Stimulated activated naive CD8-positive, alpha-beta T cell treated with anti-CD3 and anti-CD28 coated beads, Interleukin-15, amount 100 ng/mL, for 72 hours (primary cell): ENCODE data around the gene KRT27.

Source experiments
- ATAC-seq: fragments of 150-1000 bp; cut with Tn5 transposase; 2 replicates; pipeline ENCODE4 v1.10.0; 2021; ENCODE audit warnings: mild to moderate bottlenecking, moderate library complexity
- DNase-seq, 2 donors: peaks; one replicate each; pipeline ENCODE4 v3.0.0; 2021 to 2022
- H3K27ac Mint-ChIP-seq, 2 donors: one replicate each; pipeline ENCODE4 v1.8.0; 2022; ENCODE audit warnings: mild to moderate bottlenecking in 2 of 2, mixed read lengths in 2 of 2, moderate library complexity in 2 of 2
- H3K27me3 Mint-ChIP-seq: one replicate; pipeline ENCODE4 v1.8.0; 2022; ENCODE audit warnings: mixed read lengths
- H3K4me1 Mint-ChIP-seq: one replicate; pipeline ENCODE4 v1.8.0; 2022; ENCODE audit warnings: mild to moderate bottlenecking, mixed read lengths
- H3K4me3 Mint-ChIP-seq, 2 donors: one replicate each; pipeline ENCODE4 v1.8.0; 2022; ENCODE audit warnings: mild to moderate bottlenecking in 2 of 2, mixed read lengths in 2 of 2, moderate library complexity in 1 of 2
- H3K9me3 Mint-ChIP-seq, 2 donors: one replicate each; pipeline ENCODE4 v1.8.0; 2022; ENCODE audit warnings: mixed read lengths in 2 of 2

KRT27 gene

DNA sequence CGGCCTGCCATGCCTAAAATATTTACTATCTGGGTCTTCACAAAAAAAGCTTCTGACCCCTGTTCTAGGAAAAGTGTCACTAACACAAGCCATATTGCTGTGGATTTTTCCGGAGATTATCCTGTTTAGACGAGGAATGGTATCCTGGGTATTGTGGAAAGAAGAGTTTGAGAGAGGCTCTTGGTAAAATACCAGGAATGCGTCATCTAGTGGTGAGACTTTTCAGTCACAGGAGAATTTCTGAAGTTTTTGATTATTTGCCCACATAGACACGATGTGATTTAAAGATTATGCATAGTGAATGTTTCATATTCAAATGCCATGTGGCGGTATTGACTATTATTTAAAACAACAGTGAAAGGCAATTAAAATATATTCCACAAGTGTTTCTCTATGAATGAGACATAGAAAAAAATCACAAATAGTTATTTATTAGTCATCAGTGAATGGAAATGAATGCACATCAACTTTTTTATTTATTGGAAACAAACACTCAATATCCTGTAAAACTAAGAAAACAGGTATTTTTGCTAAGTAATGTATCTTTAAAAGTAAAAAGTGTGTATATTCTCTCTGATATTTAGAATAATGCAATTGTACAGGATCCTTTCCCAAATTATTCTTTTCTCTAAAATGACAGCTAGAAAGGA is 9.6 kb upstream of the KRT27 start:
- Mint-ChIP-seq H3K9me3 (no peaks in the 10 kb centered on the region), H3K4me3 (no peak overlapping the region), H3K4me1 (no peaks in the 10 kb centered on the region), H3K27ac (no peak overlapping the region), H3K27me3 (peaks cover 33% of the 10 kb centered on the region)
- no peak for DNase-seq
- no peak for ATAC-seq

DNA sequence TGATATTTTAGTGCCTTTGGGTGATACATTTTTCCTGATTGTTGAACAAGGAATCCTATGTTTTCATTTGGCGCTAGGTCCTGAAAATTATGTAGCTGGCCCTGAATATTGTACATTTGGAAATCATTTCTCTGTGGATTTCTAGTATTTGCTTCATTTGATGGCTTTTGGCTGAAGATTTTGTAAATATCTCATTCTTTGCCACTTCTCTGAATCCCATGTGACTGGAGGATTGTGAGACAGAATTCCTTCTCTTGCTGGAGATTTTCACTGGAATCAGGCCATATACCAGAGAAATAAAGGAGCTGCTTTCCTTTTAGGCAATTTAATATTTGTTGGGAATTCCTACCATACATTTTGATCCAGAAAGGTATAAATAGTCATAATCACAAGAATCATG is 8.8 kb upstream of the KRT27 start:
- H3K9me3 Mint-ChIP-seq, result no peaks in the 10 kb centered on the region
- H3K27me3 Mint-ChIP-seq, result peaks cover 25% of the 10 kb centered on the region
- H3K27ac Mint-ChIP-seq, result no peak overlapping the region
- no peaks in the 10 kb centered on the region for H3K4me1 Mint-ChIP-seq
- no peak for DNase-seq
- H3K4me3 Mint-ChIP-seq, result no peak overlapping the region
- ATAC-seq, result no peak

DNA sequence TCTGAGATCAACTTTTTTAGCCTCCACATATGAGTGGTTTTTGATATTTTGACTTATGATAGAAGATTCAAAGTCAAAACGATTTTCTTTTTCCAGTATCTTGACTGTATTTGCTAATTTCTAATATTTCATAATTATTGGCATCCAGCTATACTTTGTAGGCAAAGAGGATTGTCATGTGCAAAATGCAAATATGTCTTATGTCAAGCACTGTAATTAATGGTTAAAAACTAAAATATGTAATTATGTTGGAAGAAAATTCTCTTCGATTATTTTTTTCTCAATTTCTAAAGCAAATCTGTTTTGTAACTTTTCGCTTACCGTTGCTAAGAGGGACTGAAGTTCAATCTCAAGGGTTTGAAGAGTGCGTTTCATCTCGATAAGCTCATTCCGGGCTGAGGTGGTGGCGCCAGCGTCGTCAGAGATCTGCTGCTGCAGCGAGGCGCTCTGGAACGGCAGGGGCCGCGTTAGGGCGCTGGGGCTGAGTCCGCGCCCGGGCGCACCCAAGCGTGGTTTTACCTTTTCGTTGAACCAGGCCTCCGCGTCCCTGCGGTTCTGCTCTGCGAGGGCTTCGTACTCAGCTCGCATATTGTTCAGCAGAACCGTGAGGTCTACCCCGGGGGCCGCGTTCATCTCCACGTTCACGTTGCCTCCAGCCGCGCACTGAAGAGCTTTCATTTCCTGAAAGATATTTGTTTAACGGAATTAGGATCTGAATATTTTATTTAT is 3.0 kb downstream of the KRT27 start:
- Mint-ChIP-seq H3K4me3 (peak overlapping the region; percentile 63 to 69), H3K4me1 (peaks cover 6% of the 10 kb centered on the region), H3K27me3 (peaks cover 47% of the 10 kb centered on the region), H3K9me3 (no peaks in the 10 kb centered on the region), H3K27ac (no peak overlapping the region)
- DNase-seq (peak in 1 of 2 donors; percentile 26), ATAC-seq (peak; percentile 54)

DNA sequence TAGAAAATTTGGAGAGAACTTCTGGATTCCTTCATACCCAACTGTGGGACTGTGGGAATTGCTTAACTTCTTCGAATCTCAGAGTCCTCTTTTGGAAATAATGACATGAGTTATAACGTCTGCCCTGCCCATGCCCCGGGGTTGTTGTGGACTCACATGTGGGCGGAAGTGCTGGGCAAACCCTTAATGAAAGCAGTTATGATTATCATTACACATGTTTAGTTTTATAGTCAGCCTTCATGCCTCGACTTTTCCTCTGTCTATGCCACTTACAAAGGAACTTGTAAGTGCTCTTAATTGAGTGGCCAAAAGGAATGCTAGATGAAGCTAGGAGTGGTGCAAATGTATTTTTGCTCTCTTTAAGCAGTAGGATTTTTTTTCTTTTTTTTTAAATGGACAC is 3.9 kb downstream of the KRT27 start:
- Mint-ChIP-seq H3K27ac (no peak overlapping the region), H3K4me3 (no peak overlapping the region), H3K27me3 (peaks cover 47% of the 10 kb centered on the region), H3K4me1 (peaks cover 6% of the 10 kb centered on the region), H3K9me3 (no peaks in the 10 kb centered on the region)
- ATAC-seq (no peak), DNase-seq (no peak)

DNA sequence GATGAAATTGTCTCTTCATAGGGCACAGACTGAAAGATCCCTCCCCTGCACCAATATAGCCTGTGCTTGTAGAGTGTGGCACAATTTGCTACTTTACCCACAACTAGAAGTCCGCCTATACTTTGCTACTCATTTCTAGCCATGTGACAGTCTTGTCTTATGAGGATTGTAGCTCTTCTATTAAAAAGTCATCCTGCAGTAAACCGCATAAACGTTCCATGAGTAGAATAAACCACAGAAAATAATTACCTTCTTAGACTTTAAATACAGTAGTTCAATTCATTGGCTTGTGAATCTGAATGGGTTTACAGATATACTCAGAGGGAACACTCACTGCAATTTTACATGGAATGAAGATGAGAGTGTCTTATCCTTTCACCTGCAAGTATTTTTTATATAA is 4.4 kb downstream of the KRT27 start:
- DNase-seq (no peak), ATAC-seq (no peak)
- Mint-ChIP-seq H3K4me3 (no peak overlapping the region), H3K27ac (no peak overlapping the region), H3K4me1 (peaks cover 6% of the 10 kb centered on the region), H3K9me3 (no peaks in the 10 kb centered on the region), H3K27me3 (peaks cover 47% of the 10 kb centered on the region)

DNA sequence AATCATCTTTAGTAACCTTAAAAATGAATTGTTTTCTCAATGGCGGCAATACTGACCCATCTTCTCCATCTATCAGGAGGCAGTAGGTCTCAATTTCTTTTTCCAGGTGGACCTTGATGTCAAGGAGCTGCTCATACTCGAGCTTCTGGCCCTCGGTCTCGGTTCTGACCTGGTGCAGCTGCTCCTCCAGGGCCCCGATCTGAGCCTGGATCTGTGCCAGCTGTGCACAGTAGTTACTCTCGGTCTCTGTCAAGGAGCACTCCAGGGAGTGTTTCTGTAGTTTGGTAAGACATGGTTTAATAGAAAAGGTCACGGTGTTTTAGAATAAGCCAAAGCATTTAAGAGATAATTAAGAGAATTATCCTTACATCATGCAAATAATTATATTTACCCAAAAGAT is 4.9 kb downstream of the KRT27 start:
- H3K27ac Mint-ChIP-seq, result no peak overlapping the region
- no peaks in the 10 kb centered on the region for H3K9me3 Mint-ChIP-seq
- DNase-seq (no peak), ATAC-seq (no peak)
- H3K4me3 Mint-ChIP-seq, result no peak overlapping the region
- peaks cover 6% of the 10 kb centered on the region for H3K4me1 Mint-ChIP-seq
- peaks cover 51% of the 10 kb centered on the region for H3K27me3 Mint-ChIP-seq

DNA sequence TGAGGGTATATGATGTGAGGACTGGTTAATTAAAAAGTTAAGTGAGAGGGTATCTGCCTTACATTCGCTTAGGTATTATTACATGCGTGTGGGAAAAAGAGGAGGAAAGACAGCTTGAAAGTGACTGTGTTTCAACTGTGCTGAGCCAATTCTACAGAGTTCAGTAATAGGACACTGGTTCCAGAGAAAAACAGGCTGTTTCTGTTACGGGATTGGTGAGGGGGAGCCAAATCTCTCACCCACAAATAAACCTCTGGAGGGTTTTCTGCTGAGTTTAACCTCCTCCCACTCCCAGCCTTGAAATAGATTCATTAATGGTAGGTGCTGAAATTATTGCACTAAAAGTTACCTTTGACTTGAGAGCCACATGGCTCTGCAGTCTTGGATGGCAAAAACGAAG is 6.4 kb downstream of the KRT27 start:
- Mint-ChIP-seq H3K27me3 (peaks cover 55% of the 10 kb centered on the region), H3K27ac (no peak overlapping the region), H3K4me3 (no peak overlapping the region), H3K4me1 (peaks cover 6% of the 10 kb centered on the region), H3K9me3 (no peaks in the 10 kb centered on the region)
- DNase-seq, result no peak
- no peak for ATAC-seq

DNA sequence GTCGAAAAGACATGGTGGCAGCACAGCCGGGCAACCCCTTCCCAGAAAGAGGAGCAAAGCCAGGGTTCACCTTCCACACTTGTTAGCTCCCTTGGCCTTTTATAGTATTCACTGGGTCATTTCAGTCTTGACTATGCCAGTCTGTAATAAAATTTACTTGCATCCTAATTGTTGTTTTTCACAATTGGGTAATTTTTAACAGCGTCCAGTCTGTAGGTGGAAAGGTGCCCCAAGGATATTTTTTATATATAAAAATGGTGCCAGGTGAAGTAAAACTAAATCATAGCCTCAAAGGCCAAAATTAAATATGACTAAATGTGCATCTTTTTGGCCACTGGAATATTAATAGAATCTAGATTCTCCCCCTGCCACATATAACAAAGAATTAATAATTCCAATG is 10.2 kb downstream of the KRT27 start, which contains the start of gene KRT26:
Gene KRT26 (minus strand): TSS at position 101 of the 400 bp plus-strand sequence. CDS start 88 bp downstream, at position 13.
- ATAC-seq (no peak), DNase-seq (no peak)
- Mint-ChIP-seq H3K9me3 (no peaks in the 10 kb centered on the region), H3K27ac (no peak within 1 kb of the TSS), H3K4me1 (no peaks in the 10 kb centered on the region), H3K4me3 (no peak within 1 kb of the TSS), H3K27me3 (peaks cover 39% of the 10 kb centered on the region)

DNA sequence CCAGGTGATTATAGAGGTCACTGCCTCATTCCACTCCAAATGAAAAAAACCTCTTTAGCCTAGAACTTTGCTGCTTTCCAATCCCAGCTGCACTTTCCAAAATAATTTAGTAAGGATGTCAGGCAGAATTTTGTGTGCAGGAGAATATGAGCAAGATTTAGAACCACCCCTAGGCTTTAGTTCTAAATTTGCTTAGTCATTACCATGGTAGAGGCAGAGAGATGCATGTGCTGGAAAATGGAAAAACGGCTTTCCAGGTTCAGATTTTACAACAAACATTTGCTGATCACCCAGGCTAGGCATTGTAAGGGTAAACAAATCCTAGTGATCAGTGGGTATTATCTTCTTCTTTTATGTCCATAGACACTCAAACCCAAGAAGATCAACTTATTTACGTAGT is 16.7 kb downstream of the KRT27 start:
- no peak overlapping the region for H3K4me3 Mint-ChIP-seq
- ATAC-seq (no peak), DNase-seq (no peak)
- peaks cover 25 to 27% of the 10 kb centered on the region in 2 donors for H3K9me3 Mint-ChIP-seq
- peaks cover 15% of the 10 kb centered on the region for H3K27me3 Mint-ChIP-seq
- no peak overlapping the region for H3K27ac Mint-ChIP-seq
- H3K4me1 Mint-ChIP-seq, result no peaks in the 10 kb centered on the region

DNA sequence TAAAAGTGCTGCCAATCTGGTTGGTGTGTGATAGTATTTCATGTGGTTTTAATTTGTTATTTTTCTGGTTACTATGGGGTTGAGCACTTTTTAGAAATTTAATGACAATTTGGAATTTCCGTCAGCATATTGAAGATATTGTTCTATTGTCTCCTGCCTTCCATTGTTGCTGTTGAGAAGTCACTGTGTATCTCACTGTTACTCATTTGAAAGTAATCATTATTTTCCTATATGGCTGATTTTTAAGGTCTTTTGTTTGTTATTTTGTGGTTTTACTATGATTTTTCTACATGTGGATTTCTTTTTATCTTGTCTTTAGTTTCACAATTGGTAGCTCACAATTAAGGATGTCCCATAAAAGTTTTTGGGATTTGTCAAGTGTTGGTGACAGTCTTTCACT is 18.6 kb downstream of the KRT27 start:
- H3K27me3 Mint-ChIP-seq, result peaks cover 7% of the 10 kb centered on the region

DNA sequence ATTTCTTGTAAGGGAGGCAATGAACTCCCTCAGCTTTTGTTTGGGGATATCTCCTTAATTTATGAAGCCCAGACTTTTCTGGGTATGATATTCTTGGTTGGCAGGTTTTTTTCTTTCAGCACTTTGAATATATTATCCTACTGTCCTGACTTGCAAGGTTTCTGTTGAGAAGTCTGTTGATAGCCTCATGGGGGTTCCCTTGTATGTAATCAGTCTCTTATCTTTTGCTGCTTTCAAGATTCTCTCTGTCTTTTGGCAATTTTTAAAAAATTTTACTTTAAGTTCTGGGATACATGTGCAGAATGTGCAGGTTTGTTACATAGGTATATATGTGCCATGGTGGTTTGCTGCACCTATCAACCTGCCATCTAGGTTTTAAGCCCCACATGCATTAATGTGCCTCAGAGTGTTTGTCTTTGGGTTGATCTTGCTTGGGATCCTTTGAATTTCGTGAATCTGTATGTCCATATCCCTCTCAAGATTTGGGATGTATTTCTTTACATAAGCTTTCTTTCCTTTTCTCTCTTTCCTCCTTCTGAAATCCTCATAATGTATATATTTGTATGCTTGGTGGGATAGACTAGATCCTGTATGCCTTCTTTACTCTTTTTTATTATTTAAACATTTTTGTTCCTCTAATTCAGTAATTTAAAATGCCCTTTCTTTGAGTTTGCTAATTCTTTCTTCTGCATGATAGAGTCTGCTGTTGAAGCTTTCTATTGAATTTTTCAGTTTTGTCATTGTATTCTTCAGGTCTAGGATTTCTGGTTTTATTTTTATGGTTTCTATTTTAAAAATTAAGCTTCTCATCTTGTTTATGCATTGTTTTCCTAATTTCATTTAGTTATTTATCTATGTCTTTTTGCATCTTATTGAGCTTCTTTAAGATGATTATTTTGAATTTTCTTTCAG is 22.0 kb downstream of the KRT27 start:
- DNase-seq, result no peak
- no peak for ATAC-seq
- H3K27ac Mint-ChIP-seq, result no peak overlapping the region
- no peaks in the 10 kb centered on the region for H3K4me1 Mint-ChIP-seq
- H3K9me3 Mint-ChIP-seq, result peaks cover 45 to 51% of the 10 kb centered on the region in 2 donors
- H3K27me3 Mint-ChIP-seq, result peaks cover 7% of the 10 kb centered on the region
- no peak overlapping the region for H3K4me3 Mint-ChIP-seq

More for the DNA sequence above, 18.6 kb downstream of the KRT27 start:
- no peak overlapping the region for H3K4me3 Mint-ChIP-seq
- H3K9me3 Mint-ChIP-seq, result peaks cover 40 to 45% of the 10 kb centered on the region in 2 donors
- H3K4me1 Mint-ChIP-seq, result no peaks in the 10 kb centered on the region
- H3K27ac Mint-ChIP-seq, result no peak overlapping the region
- DNase-seq (no peak), ATAC-seq (no peak)

DNA sequence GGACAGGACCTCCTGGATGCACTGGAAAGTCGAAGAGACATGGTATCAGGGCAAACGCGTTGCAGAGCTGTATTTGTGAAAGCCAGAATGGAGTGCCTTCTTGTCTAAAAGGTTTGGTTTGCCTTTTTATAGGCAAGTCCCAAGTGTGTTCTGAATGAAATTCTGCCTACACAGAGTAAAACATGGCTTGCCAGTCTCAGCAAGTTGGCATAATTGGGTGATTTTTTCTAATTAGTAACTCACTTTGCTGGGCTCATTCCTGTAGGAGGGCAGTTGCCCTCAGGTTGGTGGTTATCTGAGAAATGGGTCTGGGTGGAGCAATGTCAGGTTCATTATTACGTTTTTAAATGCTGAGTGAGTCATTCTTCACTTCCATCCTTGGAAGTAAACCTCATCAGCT is 27.1 kb downstream of the KRT27 start, which contains the start of gene KRT25:
Gene KRT25 (minus strand): TSS at position 101 of the 400 bp plus-strand sequence. CDS start 60 bp downstream, at position 41.
- no peak for DNase-seq
- no peaks in the 10 kb centered on the region for H3K27me3 Mint-ChIP-seq
- H3K4me3 Mint-ChIP-seq, result no peak within 1 kb of the TSS
- H3K27ac Mint-ChIP-seq, result peak within 1 kb of the TSS in 1 of 2 donors; percentile 79
- H3K4me1 Mint-ChIP-seq, result no peaks in the 10 kb centered on the region
- H3K9me3 Mint-ChIP-seq, result peaks cover 13 to 22% of the 10 kb centered on the region in 2 donors
- no peak for ATAC-seq

DNA sequence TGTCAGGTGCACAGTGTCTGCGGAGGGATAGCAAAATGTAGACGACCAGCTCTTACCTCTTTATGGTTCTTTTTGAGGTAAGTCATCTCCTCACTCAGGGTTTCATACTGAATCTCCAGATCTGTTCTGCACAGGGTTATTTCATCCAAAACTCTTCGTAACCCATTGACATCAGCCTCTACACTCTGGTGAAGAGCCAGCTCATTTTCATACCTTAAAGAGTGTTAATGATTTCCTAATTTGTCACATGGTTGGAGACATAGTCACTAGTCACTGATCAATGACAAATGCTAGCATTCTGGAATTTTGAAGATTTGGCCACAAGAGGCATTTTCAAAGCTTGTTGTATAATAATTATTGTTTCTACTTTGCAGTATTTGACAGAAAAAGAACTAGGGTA is 28.5 kb downstream of the KRT27 start:
- DNase-seq, result no peak
- H3K27me3 Mint-ChIP-seq, result peaks cover 11% of the 10 kb centered on the region
- H3K4me3 Mint-ChIP-seq, result no peak overlapping the region
- H3K27ac Mint-ChIP-seq, result no peak overlapping the region
- no peak for ATAC-seq
- peaks cover 0 to 12% of the 10 kb centered on the region in 2 donors for H3K9me3 Mint-ChIP-seq
- no peaks in the 10 kb centered on the region for H3K4me1 Mint-ChIP-seq

DNA sequence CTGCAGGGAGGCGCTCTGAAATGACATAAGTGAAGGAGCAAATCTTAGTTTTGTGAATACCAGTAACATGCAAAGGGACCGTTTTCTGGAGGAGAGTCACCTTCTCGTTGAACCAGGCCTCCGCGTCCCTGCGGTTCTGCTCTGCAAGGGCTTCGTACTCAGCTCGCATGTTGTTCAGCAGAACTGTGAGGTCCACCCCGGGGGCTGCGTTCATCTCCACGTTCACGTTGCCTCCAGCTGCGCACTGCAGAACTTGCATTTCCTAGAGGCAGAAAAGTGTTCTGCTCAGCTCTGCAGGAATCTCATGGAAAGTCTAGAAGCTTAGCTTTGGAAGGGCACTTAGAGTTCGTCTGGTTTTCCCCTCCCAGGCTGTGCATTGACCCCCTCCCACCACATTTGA is 31.3 kb downstream of the KRT27 start:
- Mint-ChIP-seq H3K4me3 (no peak overlapping the region), H3K27ac (no peak overlapping the region), H3K27me3 (peaks cover 21% of the 10 kb centered on the region)

DNA sequence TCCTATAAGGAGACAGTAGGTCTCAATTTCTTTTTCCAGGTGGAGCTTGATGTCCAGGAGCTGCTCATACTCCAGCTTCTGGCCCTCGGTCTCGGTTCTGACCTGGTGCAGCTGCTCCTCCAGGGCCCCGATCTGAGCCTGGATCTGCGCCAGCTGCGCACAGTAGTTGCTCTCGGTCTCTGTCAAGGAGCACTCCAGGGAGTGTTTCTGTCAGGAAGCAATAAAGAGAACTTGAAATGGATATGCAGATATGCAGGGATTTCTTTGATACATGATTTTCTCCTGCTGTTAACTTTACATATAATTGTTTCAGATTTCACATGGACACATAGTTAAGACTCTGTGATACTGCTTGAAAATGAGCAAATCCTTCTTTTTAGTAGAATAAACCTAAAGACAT is 32.0 kb downstream of the KRT27 start:
- ATAC-seq (no peak), DNase-seq (no peak)
- Mint-ChIP-seq H3K27me3 (peaks cover 28% of the 10 kb centered on the region), H3K4me3 (no peak overlapping the region), H3K27ac (no peak overlapping the region), H3K9me3 (no peaks in the 10 kb centered on the region), H3K4me1 (no peaks in the 10 kb centered on the region)

More for the DNA sequence above, 31.3 kb downstream of the KRT27 start:
- H3K9me3 Mint-ChIP-seq, result no peaks in the 10 kb centered on the region
- no peak for DNase-seq
- ATAC-seq, result no peak
- no peaks in the 10 kb centered on the region for H3K4me1 Mint-ChIP-seq
